HTR-8/SVneo (cell line): ENCODE data around the gene ZNF558.
A peak's percentile ranks its signal among the peaks of the same experiment; 100 is the strongest.

Experiments used
- DNase-seq: peaks from one replicate; pipeline ENCODE4 v3.0.0; 2011; ENCODE audit warnings: low spot score, mixed read lengths; ENCODE audit not compliant: insufficient read length
- FAIRE-seq: peaks from 2 replicates; lab custom pipeline; 2011; peaks lifted over from hg19 to GRCh38; lab: Jason Lieb, UNC

ZNF558 gene

GRCh38 chr19:8832132-8833021 lies at the start of gene ZNF558, which contains the start of gene MBD3L1:
Gene ZNF558 (minus strand): TSS chr19:8832304. CDS start chr19:8822659, 9,645 bp downstream.
Gene MBD3L1 (plus strand): TSS chr19:8832377. CDS start chr19:8842679, 10,302 bp downstream.
- peak; percentile 98 for DNase-seq
- FAIRE-seq: peak; percentile 99

GRCh38 chr19:8881512-8881911 lies 49.4 kb upstream of the ZNF558 start:
- FAIRE-seq: no peak
- DNase-seq: no peak

DNA sequence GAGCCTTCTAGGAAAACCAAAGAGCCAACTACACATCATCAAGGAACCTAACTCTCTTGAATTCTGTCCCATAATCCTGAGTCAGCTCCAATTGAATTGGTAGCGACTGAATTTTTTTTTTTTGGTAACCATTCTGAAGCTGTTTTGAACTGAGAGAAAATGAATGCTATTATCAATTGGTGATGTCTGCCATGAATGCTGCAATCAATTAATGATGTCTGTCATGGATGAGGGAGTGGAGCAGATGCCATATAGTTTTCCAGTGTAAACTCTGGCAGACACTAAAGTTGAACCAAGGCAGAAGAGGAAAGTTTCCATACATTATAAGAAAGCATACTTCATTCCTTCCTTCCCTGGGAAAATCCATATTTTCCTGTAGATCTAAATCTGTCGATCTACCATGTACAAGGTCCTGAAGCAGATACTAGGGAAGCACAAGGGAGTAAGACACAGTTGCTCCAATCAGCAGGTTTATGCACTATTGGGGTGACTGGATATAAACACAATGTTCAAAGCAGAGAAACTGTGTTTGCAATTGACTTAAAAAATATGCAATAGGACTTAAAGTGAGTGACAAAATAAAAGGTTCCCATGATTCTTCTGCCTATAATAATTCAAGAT lies 48.9 kb upstream of the ZNF558 start:
- DNase-seq (no peak), FAIRE-seq (no peak)

- FAIRE-seq: no peak
- no peak for DNase-seq
Observed at GRCh38 chr19:8877854-8878705, 46.0 kb upstream of the ZNF558 start.

DNA sequence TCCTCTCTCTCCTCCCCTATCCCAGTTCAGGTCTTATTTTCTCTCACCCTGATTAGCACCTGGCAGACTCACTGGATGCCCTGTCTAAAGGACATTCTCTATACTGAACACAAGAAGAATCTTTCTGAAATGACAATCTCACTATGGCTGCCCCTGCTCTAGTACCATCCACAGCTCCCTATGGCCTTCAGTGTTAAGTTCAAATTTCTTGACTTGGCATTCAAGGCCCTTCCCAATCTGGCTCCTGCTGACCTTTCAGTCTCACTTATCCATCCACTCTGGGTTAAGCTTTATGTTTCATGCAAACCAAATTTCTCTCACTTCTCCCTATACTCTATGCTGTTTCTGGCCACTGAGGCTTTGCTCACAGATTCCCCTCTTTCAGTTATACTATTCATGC lies 34.2 kb upstream of the ZNF558 start:
- FAIRE-seq (no peak), DNase-seq (no peak)

GRCh38 chr19:8858260-8858659 lies 26.2 kb upstream of the ZNF558 start:
- FAIRE-seq: no peak

GRCh38 chr19:8850488-8850887 lies 18.4 kb upstream of the ZNF558 start:
- FAIRE-seq: no peak
- no peak for DNase-seq

More at GRCh38 chr19:8858260-8858659, 26.2 kb upstream of the ZNF558 start:
- no peak for DNase-seq

DNA sequence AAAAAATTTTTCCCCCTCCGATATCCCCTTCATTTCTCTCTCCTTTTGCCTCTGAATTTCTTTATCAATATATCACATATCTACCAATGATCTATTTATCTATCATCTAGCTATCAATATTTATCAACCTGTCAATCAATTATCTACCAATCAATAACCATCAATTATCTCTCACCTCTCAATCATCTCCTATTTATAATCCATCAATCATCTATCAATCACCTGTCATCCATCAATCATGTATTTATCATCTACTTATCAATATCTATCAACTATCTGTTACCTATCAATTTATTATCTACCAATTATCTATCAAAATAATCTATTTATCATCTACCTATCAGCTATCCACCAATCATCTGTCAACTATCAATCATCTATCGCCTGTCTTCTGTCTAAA lies 17.1 kb upstream of the ZNF558 start:
- no peak for DNase-seq
- FAIRE-seq: no peak

DNA sequence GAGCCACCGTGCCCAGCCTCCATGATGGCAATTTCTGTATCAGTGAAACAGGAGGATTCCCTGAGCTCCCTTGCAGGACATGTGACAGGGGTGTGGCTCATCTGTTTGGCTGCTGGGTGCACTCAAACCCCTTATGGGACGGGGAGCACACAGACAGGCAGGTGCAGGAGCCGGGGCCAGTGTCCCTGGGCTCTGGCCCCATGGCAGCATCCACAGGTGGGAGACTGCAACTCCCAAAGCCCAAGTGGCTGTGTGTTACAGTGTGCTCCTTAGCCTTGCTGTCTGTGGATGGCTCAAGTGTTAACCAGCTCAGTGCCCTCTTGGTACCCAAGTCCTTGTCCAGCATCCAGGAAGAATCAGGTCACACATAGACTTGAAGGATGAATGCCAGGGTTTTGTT lies 14.7 kb upstream of the ZNF558 start:
- no peak for DNase-seq
- FAIRE-seq: no peak

- DNase-seq (no peak), FAIRE-seq (no peak)
Observed at GRCh38 chr19:8840708-8841107, 8.6 kb upstream of the ZNF558 start.

DNA sequence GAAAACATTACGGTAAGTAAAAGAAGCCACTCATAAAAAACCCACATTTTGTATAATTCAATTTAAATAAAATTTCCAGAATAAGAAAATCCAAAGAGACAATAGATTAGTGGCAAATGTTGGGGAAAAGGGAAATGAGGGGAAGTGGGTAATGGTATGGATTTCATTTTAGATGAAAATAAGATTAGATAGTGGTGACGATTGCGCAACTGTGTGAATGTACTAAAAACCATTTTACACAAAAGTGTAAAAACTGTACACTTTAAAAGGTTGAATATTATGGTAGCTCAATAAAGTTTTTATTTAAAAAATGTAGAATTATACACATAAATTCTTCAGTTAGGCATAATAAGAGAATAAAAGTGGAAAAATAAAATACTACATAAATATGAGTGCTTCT lies 3.8 kb upstream of the ZNF558 start:
- FAIRE-seq: no peak
- DNase-seq: no peak

DNA sequence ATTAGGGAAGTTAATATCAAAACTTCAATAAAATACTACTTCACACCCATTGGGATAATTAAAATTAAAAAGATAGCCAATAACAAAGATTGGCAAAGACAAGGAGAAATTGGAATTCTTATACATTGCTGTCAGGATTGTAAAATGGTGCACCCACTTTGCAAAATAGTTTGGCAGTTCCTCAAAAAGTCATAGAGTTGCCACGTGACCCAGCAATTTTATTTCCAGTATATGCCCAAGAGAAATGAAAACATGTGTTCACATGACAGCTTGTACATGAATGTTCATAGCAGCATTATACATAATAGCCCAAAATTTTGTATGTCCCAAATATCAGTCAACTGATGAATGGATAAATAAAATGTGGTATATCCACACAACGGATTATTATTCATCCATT lies 3.3 kb upstream of the ZNF558 start:
- FAIRE-seq (no peak), DNase-seq (no peak)

GRCh38 chr19:8831832-8832131 lies 322 bp downstream of the ZNF558 start:
- DNase-seq (no peak), FAIRE-seq (no peak)

- no peak for FAIRE-seq
Observed at GRCh38 chr19:8831373-8831772, 731 bp downstream of the ZNF558 start.

DNA sequence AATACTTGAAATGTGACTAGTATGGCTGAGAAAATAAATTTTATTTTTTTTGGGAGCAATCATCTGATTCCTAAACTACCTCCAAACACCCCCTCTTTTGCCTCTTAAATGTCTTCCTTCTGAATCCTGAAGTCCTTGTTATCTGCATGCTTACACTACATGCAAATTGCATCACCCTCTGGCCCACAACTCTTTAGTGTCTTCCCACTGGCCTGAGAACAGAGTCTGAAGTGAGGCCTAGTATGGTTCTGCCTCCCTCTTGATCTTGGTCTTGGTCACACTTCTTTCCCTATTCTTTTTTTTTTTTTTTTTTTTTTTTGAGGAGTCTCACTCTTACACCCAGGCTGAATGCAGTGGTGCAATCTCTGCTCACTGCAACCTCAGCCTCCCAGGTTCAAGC lies 4.8 kb downstream of the ZNF558 start:
- FAIRE-seq (no peak), DNase-seq (no peak)

More at GRCh38 chr19:8831373-8831772, 731 bp downstream of the ZNF558 start:
- DNase-seq: no peak

- no peak for FAIRE-seq
Observed at GRCh38 chr19:8826371-8826770, 5.7 kb downstream of the ZNF558 start.

DNA sequence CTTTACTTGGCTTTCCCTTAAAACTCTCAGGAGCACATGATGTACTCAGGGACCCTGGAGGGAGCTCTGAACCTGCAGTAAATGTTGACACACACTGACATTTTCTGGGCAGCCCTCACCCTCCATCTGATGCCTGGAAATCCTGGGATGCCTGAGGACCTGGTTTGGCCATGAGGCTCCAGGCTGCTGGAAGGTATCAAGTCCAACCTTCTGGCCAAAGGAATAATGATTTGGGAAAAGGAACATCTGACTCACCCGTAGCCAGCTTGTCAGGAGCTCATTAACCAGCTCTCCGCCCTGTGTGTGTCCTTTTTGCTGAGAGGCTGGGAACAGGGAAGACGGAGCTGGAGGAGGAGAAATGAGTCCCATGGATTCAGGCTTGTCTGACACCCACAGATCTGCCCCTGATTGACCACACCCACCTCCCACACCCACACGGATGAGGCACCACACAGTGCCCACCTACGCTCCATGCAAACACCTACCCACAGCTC lies 10.3 kb downstream of the ZNF558 start:
- no peak for DNase-seq
- FAIRE-seq: no peak

More at GRCh38 chr19:8826371-8826770, 5.7 kb downstream of the ZNF558 start:
- no peak for DNase-seq

GRCh38 chr19:8820234-8820633 lies 11.9 kb downstream of the ZNF558 start:
- FAIRE-seq (no peak), DNase-seq (no peak)

DNA sequence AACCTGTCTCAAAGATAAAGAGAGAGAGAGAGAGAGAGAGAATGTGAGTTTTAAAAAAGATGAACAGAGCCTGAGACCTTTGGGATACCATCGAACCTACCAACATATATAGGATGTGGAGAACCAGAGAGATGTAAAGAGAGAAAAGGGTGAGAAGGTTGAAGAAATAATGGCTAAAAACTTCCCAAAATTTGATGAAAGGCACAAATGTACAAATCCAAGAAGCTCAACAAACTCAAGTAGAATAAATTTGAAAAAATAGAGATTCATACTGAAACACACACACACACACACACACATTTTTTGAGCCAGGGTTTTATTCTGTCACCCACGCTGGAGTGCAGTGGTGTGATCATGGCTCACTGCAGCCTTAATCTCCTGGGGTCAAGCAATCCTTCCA lies 16.3 kb downstream of the ZNF558 start:
- DNase-seq (no peak), FAIRE-seq (no peak)

GRCh38 chr19:8814176-8814575 lies 17.9 kb downstream of the ZNF558 start:
- FAIRE-seq (no peak), DNase-seq (no peak)
